Naive thymus-derived CD4-positive, alpha-beta T cell (primary cell): Measurements from ENCODE around the gene EFCAB14. TPM values are rescaled to one million over a fixed set of nuclear protein-coding genes. Genes with fewer than 3 reads are reported as not detected.
A peak's percentile ranks its signal among the peaks of the same experiment; 100 is the strongest.

Source experiments
- ATAC-seq: fragments of 150-1000 bp; cut with Tn5 transposase; 2 replicates; pipeline ENCODE4 v1.10.0; 2021; ENCODE audit warnings: mild to moderate bottlenecking, moderate library complexity
- CTCF ChIA-PET: fragments of 350-600 bp; sonication (Branson Sonifier 250); formaldehyde crosslinking; loops from one replicate; lab custom pipeline; 2021; ENCODE audit warnings: antibody characterized with exemption; lab: Charles Lee
- POLR2A ChIA-PET: fragments of 350-600 bp; sonication (Branson Sonifier 250); formaldehyde crosslinking; loops from one replicate; lab custom pipeline; 2021; ENCODE audit warnings: antibody characterized with exemption, inconsistent platforms; lab: Charles Lee
- DNase-seq, 9 donors: peaks; one replicate each; pipeline versions ENCODE4 v3.0.0 to v3.0.0-alpha.2; 2020 to 2022; ENCODE audit warnings: mixed read lengths in 1 of 9
- H3K27ac ChIP-seq: one replicate; pipeline ENCODE4 v1.7.0; 2013; ENCODE audit warnings: mild to moderate bottlenecking, low read depth, low read length, moderate library complexity
- H3K27me3 ChIP-seq, 2 donors: one replicate each; pipeline ENCODE4 v1.7.0; 2013; ENCODE audit warnings: low read length in 2 of 2, mild to moderate bottlenecking in 2 of 2, moderate library complexity in 2 of 2; ENCODE audit not compliant: control insufficient read depth in 2 of 2, insufficient read depth in 2 of 2
- H3K36me3 ChIP-seq, 3 experiments: 1 replicate in 2 of 3; 2 replicates in 1 of 3; pipeline ENCODE4 v1.7.0; 2013; ENCODE audit warnings: low read length in 3 of 3, mild to moderate bottlenecking in 3 of 3, moderate library complexity in 1 of 3; ENCODE audit not compliant: insufficient read depth in 3 of 3, control insufficient read depth in 2 of 3
- H3K4me1 ChIP-seq, 2 donors: one replicate each; pipeline ENCODE4 v1.7.0; 2013; ENCODE audit warnings: low read length in 2 of 2, mild to moderate bottlenecking in 2 of 2, moderate library complexity in 1 of 2; ENCODE audit not compliant: control insufficient read depth in 2 of 2, insufficient read depth in 2 of 2
- H3K4me3 ChIP-seq: 2 replicates; pipeline ENCODE4 v1.7.0; 2013; ENCODE audit warnings: mild to moderate bottlenecking, low read length
- H3K9me3 ChIP-seq, 3 experiments: 1 replicate in 2 of 3; 2 replicates in 1 of 3; pipeline ENCODE4 v1.7.0; 2013; ENCODE audit warnings: low read length in 3 of 3; ENCODE audit not compliant: control insufficient read depth in 2 of 3
- H3K27ac Mint-ChIP-seq, 9 donors: one replicate each; pipeline ENCODE4 v1.8.0; 2020 to 2022; ENCODE audit warnings: mixed read lengths in 9 of 9, mild to moderate bottlenecking in 8 of 9, moderate library complexity in 5 of 9, inconsistent platforms in 2 of 9
- H3K27me3 Mint-ChIP-seq, 5 donors: one replicate each; pipeline ENCODE4 v1.8.0; 2021 to 2022; ENCODE audit warnings: mixed read lengths in 5 of 5, mild to moderate bottlenecking in 1 of 5
- H3K36me3 Mint-ChIP-seq, 5 donors: one replicate each; pipeline ENCODE4 v1.8.0; 2020 to 2022; ENCODE audit warnings: mixed read lengths in 5 of 5, mild to moderate bottlenecking in 3 of 5, inconsistent platforms in 1 of 5
- H3K4me1 Mint-ChIP-seq, 7 donors: one replicate each; pipeline ENCODE4 v1.8.0; 2020 to 2022; ENCODE audit warnings: mixed read lengths in 7 of 7, mild to moderate bottlenecking in 3 of 7, inconsistent platforms in 1 of 7
- H3K4me3 Mint-ChIP-seq, 10 donors: one replicate each; pipeline ENCODE4 v1.8.0; 2020 to 2022; ENCODE audit warnings: mild to moderate bottlenecking in 10 of 10, mixed read lengths in 10 of 10, moderate library complexity in 6 of 10, inconsistent platforms in 2 of 10
- H3K9me3 Mint-ChIP-seq, 11 donors: one replicate each; pipeline ENCODE4 v1.8.0; 2020 to 2022; ENCODE audit warnings: mixed read lengths in 11 of 11, mild to moderate bottlenecking in 4 of 11, inconsistent platforms in 1 of 11, moderate library complexity in 1 of 11
- intact Hi-C, 2 donors: fragments of 100-400 bp; cut with micrococcal nuclease; formaldehyde crosslinking; loops; one replicate each; pipeline ENCODE4 v1.15.1; 2023
- polyA plus RNA-seq, 2 donors: library from polyadenylated mRNA; unstranded; fragments of 300-500 nt; fragmentation: Illumina TruSeq; gene quantifications; one replicate each; pipeline ENCODE4 v1.2.3, GENCODE V29; 2021
- total RNA-seq, 6 experiments: library from RNA in 5 of 6; stranded (reverse) in 5 of 6; gene quantifications; 1 replicate in 5 of 6; 2 replicates in 1 of 6; pipeline ENCODE4 v1.2.3 and lab custom pipeline; 2021 to 2026

EFCAB14 gene
- total and polyA plus RNA-seq, 7 experiments from 2014 or later: 64.5 to 130 (median 91.2) TPM

DNA sequence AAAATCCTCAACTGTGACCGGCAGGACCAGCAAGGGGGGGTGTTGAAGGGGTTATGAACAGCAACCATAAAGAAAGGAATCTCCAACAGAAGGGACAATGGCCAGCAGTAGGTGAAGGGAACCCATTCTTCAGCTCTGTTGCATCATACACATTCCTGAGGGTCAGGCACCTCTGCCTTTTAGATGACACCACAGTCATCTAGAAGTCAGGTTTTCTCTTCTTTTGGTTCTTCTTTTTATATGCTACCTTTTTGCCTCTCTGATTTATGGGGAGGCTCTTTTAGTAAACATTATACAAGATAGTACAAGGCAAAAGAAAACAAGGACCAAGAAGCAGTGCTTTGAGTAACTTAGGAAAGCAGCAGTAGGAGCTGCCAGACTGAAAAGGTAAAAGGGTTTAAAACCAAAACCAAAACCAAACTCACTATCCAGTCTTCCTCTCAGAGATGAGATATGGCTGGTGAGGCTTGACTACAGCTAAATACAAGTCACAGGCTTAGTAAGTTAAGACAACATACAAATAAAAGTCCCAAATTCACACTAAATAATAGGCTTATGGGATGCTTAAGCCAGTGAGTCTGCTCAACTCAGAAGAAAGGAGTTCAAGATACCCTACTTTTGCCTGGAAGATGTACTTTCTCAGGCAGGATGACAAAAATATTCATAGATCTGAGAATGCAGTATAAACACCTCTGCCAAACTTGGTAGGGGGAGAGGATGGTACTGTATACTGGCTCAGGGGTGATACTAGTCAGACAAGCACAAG is 43.2 kb downstream of the EFCAB14 start:
- ATAC-seq (peak; percentile 76), DNase-seq (peak in 5 of 9 donors; percentile 11 to 36 (median 28))
- H3K9me3 ChIP-seq: no peaks in the 10 kb centered on the region
- Mint-ChIP-seq H3K9me3 (no peaks in the 10 kb centered on the region), H3K36me3 (peaks cover 9 to 37% (median 15%) of the 10 kb centered on the region in 5 donors), H3K27me3 (no peaks in the 10 kb centered on the region), H3K4me1 (peaks cover 9 to 36% (median 28%) of the 10 kb centered on the region in 7 donors), H3K4me3 (peak overlapping the region; percentile 42 to 79 (median 72)), H3K27ac (peak overlapping the region; percentile 90 to 98 (median 94))
- ChIA-PET CTCF (interaction anchor here (0.6 to 1.9 kb wide), 2 partner anchors 49 to 79 kb away, joined by 4 to 5 read pairs; no protein-coding TSS in a partner anchor), POLR2A (interaction anchor here (0.9 to 1.1 kb wide), 2 partner anchors 41 to 72 kb away, joined by 3 to 4 read pairs; partner anchors contain the start of gene MKNK1)
- no peaks in the 10 kb centered on the region for H3K27me3 ChIP-seq
- H3K36me3 ChIP-seq: peaks cover 0 to 24% (median 0%) of the 10 kb centered on the region in 3 experiments
- peaks cover 14 to 18% of the 10 kb centered on the region in 2 donors for H3K4me1 ChIP-seq
- peak overlapping the region; percentile 71 for H3K27ac ChIP-seq
- H3K4me3 ChIP-seq: peak overlapping the region; percentile 21
- intact Hi-C loops: loop anchor here in 1 of 2 donors (1.0 to 2.0 kb wide), 3 partner anchors 8 to 59 kb away; partner anchors contain the start of genes EFCAB14 and MOB3C

DNA sequence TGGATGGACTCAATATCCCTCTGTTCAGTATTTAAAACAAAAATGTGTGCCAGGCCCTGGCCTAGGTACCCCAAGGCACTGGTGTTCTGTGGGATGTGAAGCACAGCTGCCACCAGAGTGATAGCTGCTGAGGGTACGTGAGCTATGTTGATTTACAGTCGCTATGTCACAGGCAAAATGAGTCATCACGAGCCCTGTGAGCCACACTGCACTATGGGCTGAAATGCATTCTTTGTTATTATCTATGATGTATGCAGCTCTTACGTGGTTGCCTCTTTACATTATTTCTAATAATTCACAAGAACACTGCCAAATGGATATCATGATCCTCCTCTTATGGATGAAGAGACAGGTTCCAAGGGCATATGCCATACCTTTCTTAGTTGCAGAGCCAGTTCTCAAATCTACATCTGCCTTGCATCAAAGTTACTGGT is 45.1 kb downstream of the EFCAB14 start:
- Mint-ChIP-seq H3K4me1 (peaks cover 9 to 36% (median 28%) of the 10 kb centered on the region in 7 donors), H3K36me3 (peaks cover 0 to 25% (median under 1%) of the 10 kb centered on the region in 5 donors), H3K9me3 (no peaks in the 10 kb centered on the region), H3K27me3 (no peaks in the 10 kb centered on the region), H3K27ac (peak overlapping the region in 4 of 9 donors; percentile 20 to 92 (median 26)), H3K4me3 (no peak overlapping the region)
- no peaks in the 10 kb centered on the region for H3K27me3 ChIP-seq
- H3K36me3 ChIP-seq: peaks cover 0 to 12% (median 0%) of the 10 kb centered on the region in 3 experiments
- DNase-seq: no peak
- POLR2A ChIA-PET: interaction anchor here (0.6 kb wide), 1 partner anchor 92 kb away, joined by 3 read pairs; no protein-coding TSS in a partner anchor
- CTCF ChIA-PET: no interaction called here
- H3K4me3 ChIP-seq: no peak overlapping the region
- no peak overlapping the region for H3K27ac ChIP-seq
- no peaks in the 10 kb centered on the region for H3K9me3 ChIP-seq
- H3K4me1 ChIP-seq: peaks cover 14 to 18% of the 10 kb centered on the region in 2 donors
- intact Hi-C loops: no loop called here
- ATAC-seq: no peak

DNA sequence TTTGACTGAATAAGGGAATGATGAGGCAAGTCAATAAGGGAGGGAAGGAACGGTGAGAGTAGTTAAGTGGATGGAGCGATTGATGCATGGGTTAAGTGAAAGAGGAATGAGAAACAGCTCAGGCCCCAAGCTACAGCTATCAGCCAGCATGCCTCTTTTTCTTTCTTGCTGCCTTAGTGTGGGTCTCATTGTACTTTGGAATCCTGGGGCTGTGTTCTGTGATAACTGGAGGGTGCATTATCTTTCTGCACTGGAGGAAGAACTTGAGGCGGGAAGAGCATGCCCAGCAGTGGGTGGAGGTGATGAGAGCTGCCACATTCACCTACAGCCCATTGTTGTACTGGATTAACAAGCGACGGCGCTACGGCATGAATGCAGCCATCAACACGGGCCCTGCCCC is 46.2 kb downstream of the EFCAB14 start:
- Mint-ChIP-seq H3K9me3 (no peaks in the 10 kb centered on the region), H3K27me3 (no peaks in the 10 kb centered on the region), H3K4me3 (no peak overlapping the region), H3K36me3 (peaks cover 0 to 21% (median 0%) of the 10 kb centered on the region in 5 donors), H3K27ac (peak overlapping the region in 3 of 9 donors; percentile 11 to 42 (median 14)), H3K4me1 (peaks cover 9 to 34% (median 27%) of the 10 kb centered on the region in 7 donors)
- ATAC-seq (no peak), DNase-seq (no peak)
- Histone ChIP-seq H3K4me3 (no peak overlapping the region), H3K4me1 (peaks cover 14 to 18% of the 10 kb centered on the region in 2 donors), H3K9me3 (no peaks in the 10 kb centered on the region), H3K36me3 (peaks cover 0 to 12% (median 0%) of the 10 kb centered on the region in 3 experiments), H3K27ac (no peak overlapping the region), H3K27me3 (no peaks in the 10 kb centered on the region)
- intact Hi-C loops: no loop called here
- POLR2A ChIA-PET: interaction anchor here (0.7 kb wide), 1 partner anchor 47 kb away, joined by 5 read pairs; no protein-coding TSS in a partner anchor
- CTCF ChIA-PET: interaction anchor here (0.7 to 1.2 kb wide), 3 partner anchors 9 to 996 kb away, joined by 3 to 5 read pairs (median 3); no protein-coding TSS in a partner anchor

DNA sequence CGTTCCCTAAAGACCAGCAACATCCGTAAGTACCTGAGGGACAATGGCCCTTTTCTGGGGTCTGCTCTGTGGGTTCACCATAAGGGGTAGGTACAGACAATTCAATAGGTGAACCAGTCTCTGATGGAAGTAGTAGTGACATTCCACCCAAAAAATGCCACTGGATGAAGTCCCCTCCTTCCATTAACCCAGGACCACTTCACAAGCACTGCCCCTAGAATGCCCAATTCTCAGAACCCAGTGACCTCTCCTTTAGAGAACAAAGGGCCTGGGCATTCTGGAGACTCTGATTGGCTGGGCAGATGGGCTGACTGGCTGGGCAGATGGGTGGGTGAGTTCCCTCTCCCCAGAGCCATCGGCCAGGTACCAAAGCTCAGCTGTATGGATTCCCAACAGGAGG is 47.4 kb downstream of the EFCAB14 start, which contains the start of gene TEX38:
TEX38 (plus strand) TSS at position 301 of the 400 bp plus-strand sequence; CDS start at position 382, 81 bp downstream.
- peaks cover 14 to 33% (median 29%) of the 10 kb centered on the region in 7 donors for H3K4me1 Mint-ChIP-seq
- CTCF ChIA-PET: interaction anchor here (1.2 kb wide), 1 partner anchor 138 kb away, joined by 3 read pairs; no protein-coding TSS in a partner anchor
- peaks cover 0 to 12% (median 0%) of the 10 kb centered on the region in 3 experiments for H3K36me3 ChIP-seq
- H3K27me3 ChIP-seq: no peaks in the 10 kb centered on the region
- peak within 1 kb of the TSS in 4 of 9 donors; percentile 11 to 42 (median 23) for H3K27ac Mint-ChIP-seq
- H3K9me3 ChIP-seq: no peaks in the 10 kb centered on the region
- no peak for ATAC-seq
- peaks cover 22 to 26% of the 10 kb centered on the region in 2 donors for H3K4me1 ChIP-seq
- H3K36me3 Mint-ChIP-seq: peaks cover 0 to 19% (median 0%) of the 10 kb centered on the region in 5 donors
- no peaks in the 10 kb centered on the region for H3K27me3 Mint-ChIP-seq
- H3K4me3 ChIP-seq: no peak within 1 kb of the TSS
- intact Hi-C loops: no loop called here
- POLR2A ChIA-PET: no interaction called here
- no peak for DNase-seq
- H3K9me3 Mint-ChIP-seq: no peaks in the 10 kb centered on the region
- H3K4me3 Mint-ChIP-seq: no peak within 1 kb of the TSS
- H3K27ac ChIP-seq: no peak within 1 kb of the TSS

DNA sequence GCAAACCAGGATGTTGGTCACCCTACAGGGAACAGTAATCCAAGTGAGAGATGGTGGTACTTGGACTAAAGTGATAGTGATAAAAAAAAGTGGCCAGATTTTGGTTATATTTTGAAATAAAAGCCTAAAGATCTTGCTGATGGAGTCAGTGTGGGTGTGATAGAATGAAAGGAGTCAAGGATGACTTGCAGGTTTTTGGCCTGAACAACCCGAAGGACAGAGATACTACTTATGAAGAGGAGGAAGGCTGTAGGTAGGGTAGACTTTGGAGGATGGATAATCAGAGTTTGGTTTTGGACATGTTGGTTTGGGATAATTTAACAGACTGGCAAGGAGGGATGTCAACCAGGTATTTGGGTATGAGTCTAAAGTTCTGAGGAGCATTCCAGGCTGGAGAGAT is 48.8 kb downstream of the EFCAB14 start:
- intact Hi-C loops: no loop called here

More for the DNA sequence above, 48.8 kb downstream of the EFCAB14 start:
- Mint-ChIP-seq H3K4me3 (no peak overlapping the region), H3K27me3 (no peaks in the 10 kb centered on the region), H3K9me3 (no peaks in the 10 kb centered on the region), H3K27ac (no peak overlapping the region), H3K4me1 (peaks cover 14 to 26% (median 21%) of the 10 kb centered on the region in 7 donors), H3K36me3 (peaks cover 0 to 12% (median under 1%) of the 10 kb centered on the region in 5 donors)
- ChIA-PET CTCF (no interaction called here), POLR2A (no interaction called here)
- ATAC-seq: no peak
- H3K36me3 ChIP-seq: peaks cover under 1 to 13% (median under 1%) of the 10 kb centered on the region in 3 experiments
- H3K27ac ChIP-seq: no peak overlapping the region
- peaks cover 12 to 23% of the 10 kb centered on the region in 2 donors for H3K4me1 ChIP-seq
- no peaks in the 10 kb centered on the region for H3K9me3 ChIP-seq
- no peak overlapping the region for H3K4me3 ChIP-seq
- no peaks in the 10 kb centered on the region for H3K27me3 ChIP-seq
- no peak for DNase-seq
